SU-DHL-6 (cell line): ENCODE results near the gene ADPRH.

Experiments used
- CTCF ChIP-seq: fragments of 200-600 bp; sonication (generic); IDR thresholded peaks from one replicate; pipeline ENCODE4 v1.5.1; 2017; ENCODE audit warnings: antibody characterized with exemption, mild to moderate bottlenecking, low read length, moderate library complexity; ENCODE audit not compliant: insufficient read depth, poor library complexity, severe bottlenecking
- EZH2phosphoT487 ChIP-seq: fragments of 200-600 bp; sonication (generic), shearing (Covaris generic); conservative IDR thresholded peaks from 2 replicates; pipeline ENCODE4 v1.6.1; 2018; ENCODE audit warnings: mild to moderate bottlenecking, antibody characterized with exemption, low read length, moderate library complexity, mixed read lengths

GRCh38 chr3:119585856-119586570 lies 6.7 kb downstream of the ADPRH start:
- no peak for TF ChIP-seq CTCF
- TF ChIP-seq EZH2phosphoT487 = no peak
